A673 (cell line): ENCODE measurements around the gene TGFBR1.

Experiments used
- EZH2 ChIP-seq: fragments of 200-600 bp; sonication (generic); IDR thresholded peaks from 2 replicates; pipeline ENCODE4 v1.6.1; 2017; ENCODE audit warnings: borderline replicate concordance, low read depth, mild to moderate bottlenecking, mixed read lengths, antibody characterized with exemption, low read length; ENCODE audit not compliant: poor library complexity, severe bottlenecking
- TF ChIP-seq, protein P1 (sequence below): fragments of 300-800, 200-600 bp; sonication (generic); conservative IDR thresholded peaks from 2 replicates; pipeline ENCODE4 v1.5.1; 2017; ENCODE audit warnings: low read depth, mild to moderate bottlenecking, antibody characterized with exemption, low read length, moderate library complexity, mixed read lengths

DNA sequence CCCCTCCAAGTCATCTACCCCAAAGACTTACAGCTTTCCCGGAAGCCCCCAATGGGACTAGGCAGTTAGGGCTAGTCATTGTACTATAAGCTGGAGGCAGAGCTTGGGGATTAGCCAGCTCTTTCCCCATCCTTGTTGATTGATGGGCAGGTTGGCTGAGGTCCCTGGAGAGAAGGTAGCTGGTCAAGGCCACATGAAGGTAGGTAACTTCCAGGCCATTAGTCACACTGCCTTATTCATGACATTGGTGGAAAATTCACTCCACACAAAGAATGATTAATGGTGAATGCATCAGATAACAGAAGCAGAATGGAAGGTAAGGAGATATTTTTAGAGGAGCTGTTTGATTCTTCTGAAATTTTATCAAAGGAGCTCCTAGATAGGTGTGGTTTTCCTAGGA is 49.5 kb upstream of the TGFBR1 start:
- TF ChIP-seq, protein P1, sequence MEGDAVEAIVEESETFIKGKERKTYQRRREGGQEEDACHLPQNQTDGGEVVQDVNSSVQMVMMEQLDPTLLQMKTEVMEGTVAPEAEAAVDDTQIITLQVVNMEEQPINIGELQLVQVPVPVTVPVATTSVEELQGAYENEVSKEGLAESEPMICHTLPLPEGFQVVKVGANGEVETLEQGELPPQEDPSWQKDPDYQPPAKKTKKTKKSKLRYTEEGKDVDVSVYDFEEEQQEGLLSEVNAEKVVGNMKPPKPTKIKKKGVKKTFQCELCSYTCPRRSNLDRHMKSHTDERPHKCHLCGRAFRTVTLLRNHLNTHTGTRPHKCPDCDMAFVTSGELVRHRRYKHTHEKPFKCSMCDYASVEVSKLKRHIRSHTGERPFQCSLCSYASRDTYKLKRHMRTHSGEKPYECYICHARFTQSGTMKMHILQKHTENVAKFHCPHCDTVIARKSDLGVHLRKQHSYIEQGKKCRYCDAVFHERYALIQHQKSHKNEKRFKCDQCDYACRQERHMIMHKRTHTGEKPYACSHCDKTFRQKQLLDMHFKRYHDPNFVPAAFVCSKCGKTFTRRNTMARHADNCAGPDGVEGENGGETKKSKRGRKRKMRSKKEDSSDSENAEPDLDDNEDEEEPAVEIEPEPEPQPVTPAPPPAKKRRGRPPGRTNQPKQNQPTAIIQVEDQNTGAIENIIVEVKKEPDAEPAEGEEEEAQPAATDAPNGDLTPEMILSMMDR = no peak
- TF ChIP-seq EZH2 = no peak
